HepG2 (cell line): Measurements from ENCODE around the gene TFRC. TPM values are rescaled to one million over a fixed set of nuclear protein-coding genes. Genes with fewer than 3 reads are reported as not detected.

ENCODE experiments used
- ATAC-seq: fragments of 200-7000 bp; cut with Tn5 transposase; 3 replicates; pipeline ENCODE4 v1.9.1; 2020; ENCODE audit warnings: mild to moderate bottlenecking, moderate library complexity
- BruUV-seq: library from RNA; stranded (reverse); fragments of 400-500 nt; replicated peaks from 2 replicates; lab custom pipeline; 2021; lab: Mats Ljungman, UMichigan
- CTCF ChIA-PET: fragments of 300-600 bp; formaldehyde crosslinking; extraction: SDS; loops from one replicate; lab custom pipeline; 2021; ENCODE audit warnings: low total read pairs, inconsistent platforms, low intra/inter-chr PET ratio; lab: Yijun Ruan, JAX
- POLR2A ChIA-PET: fragments of 350-600 bp; sonication (Branson Sonifier 250); formaldehyde crosslinking; loops from one replicate; lab custom pipeline; 2020; ENCODE audit warnings: antibody characterized with exemption, inconsistent platforms; lab: Yijun Ruan, JAX
- DNase-seq: peaks from one replicate; pipeline ENCODE4 v3.0.0-alpha.2; 2015; ENCODE audit warnings: low spot score
- FAIRE-seq: peaks from 3 replicates; lab custom pipeline; 2011; peaks lifted over from hg19 to GRCh38; lab: Jason Lieb, UNC
- H2AFZ ChIP-seq: one replicate; pipeline ENCODE4 v1.6.1; 2011; ENCODE audit warnings: low read length, inconsistent platforms
- H3K27ac ChIP-seq: fragments of 300-600 bp; 3 replicates; pipeline ENCODE4 v1.8.0; 2011; ENCODE audit warnings: mixed run types, mild to moderate bottlenecking, mixed read lengths, low read length, inconsistent platforms; ENCODE audit not compliant: insufficient read depth; ENCODE audit errors: extremely low read length
- H3K27me3 ChIP-seq, 2 experiments: fragments of 200-600 bp in 1 of 2; 2 replicates in 1 of 2; 3 replicates in 1 of 2; pipeline versions ENCODE4 v1.6.0 to v1.8.0; 2011; ENCODE audit warnings: low read length in 2 of 2, mild to moderate bottlenecking in 2 of 2, moderate library complexity in 2 of 2, inconsistent platforms in 1 of 2; ENCODE audit not compliant: insufficient read depth in 2 of 2, control insufficient read depth in 1 of 2
- H3K36me3 ChIP-seq, 2 experiments: fragments of 200-600 bp in 1 of 2; replicated peaks in 1 of 2; 2 replicates in 1 of 2; 3 replicates in 1 of 2; pipeline versions ENCODE4 v1.5.1 to v1.8.0; 2011; ENCODE audit warnings: low read length in 2 of 2, inconsistent platforms in 1 of 2; ENCODE audit not compliant: insufficient read depth in 2 of 2, control insufficient read depth in 1 of 2
- H3K4me1 ChIP-seq: 2 replicates; pipeline ENCODE4 v1.5.1; 2012; ENCODE audit warnings: low read length, inconsistent platforms; ENCODE audit not compliant: insufficient read depth
- H3K4me2 ChIP-seq: 2 replicates; pipeline ENCODE4 v1.6.0; 2011; ENCODE audit warnings: low read depth, low read length, inconsistent platforms
- H3K4me3 ChIP-seq, 3 experiments: fragments of 200-600 bp in 1 of 3; sonication (generic), shearing (Covaris generic) in 1 of 3; replicated peaks in 1 of 3; 2 replicates each; pipeline ENCODE4 v1.5.1; 2011 to 2016; ENCODE audit warnings: low read length in 3 of 3, inconsistent platforms in 2 of 3, low read depth in 2 of 3, mild to moderate bottlenecking in 2 of 3, control low read depth in 1 of 3, mixed read lengths in 1 of 3; ENCODE audit not compliant: insufficient read depth in 1 of 3
- H3K79me2 ChIP-seq: one replicate; pipeline ENCODE4 v1.6.1; 2011; ENCODE audit warnings: low read length, inconsistent platforms; ENCODE audit not compliant: insufficient read depth
- H3K9ac ChIP-seq: 2 replicates; pipeline ENCODE4 v1.6.0; 2011; ENCODE audit warnings: mild to moderate bottlenecking, low read depth, low read length, inconsistent platforms; ENCODE audit not compliant: insufficient read depth
- H3K9me3 ChIP-seq: 2 replicates; pipeline ENCODE4 v1.5.1; 2012; ENCODE audit warnings: mild to moderate bottlenecking, low read length
- H4K20me1 ChIP-seq: 2 replicates; pipeline ENCODE4 v1.6.0; 2011; ENCODE audit warnings: inconsistent platforms, mild to moderate bottlenecking, low read length, moderate library complexity; ENCODE audit not compliant: insufficient read depth
- KLF13 ChIP-seq: sonication (generic); formaldehyde crosslinking; IDR thresholded peaks from 2 replicates; pipeline ENCODE4 v1.4.0; 2020; ENCODE audit warnings: mild to moderate bottlenecking, missing genetic modification reagents
- MAFF ChIP-seq: IDR thresholded peaks from 2 replicates; pipeline ENCODE4 v1.6.1; 2011; ENCODE audit warnings: low read depth, low read length, improper control_type of control experiment
- MAFG ChIP-seq: sonication (generic); formaldehyde crosslinking; IDR thresholded peaks from 2 replicates; pipeline ENCODE4 v1.5.1; 2020; ENCODE audit warnings: mild to moderate bottlenecking, missing genetic modification reagents
- RBFOX2 ChIP-seq: fragments of 200-400 bp; formaldehyde crosslinking; IDR thresholded peaks from 2 replicates; pipeline ENCODE4 v1.6.1; 2017; ENCODE audit warnings: low read depth, mild to moderate bottlenecking, low read length
- ZNF543 ChIP-seq: sonication (generic); formaldehyde crosslinking; IDR thresholded peaks from 2 replicates; pipeline ENCODE4 v1.4.0; 2020; ENCODE audit warnings: mild to moderate bottlenecking, missing genetic modification reagents
- ZNF670 ChIP-seq: sonication (generic); formaldehyde crosslinking; IDR thresholded peaks from 2 replicates; pipeline ENCODE4 v1.8.0; 2022; ENCODE audit warnings: mild to moderate bottlenecking, missing genetic modification reagents, borderline replicate concordance
- WGBS: methylation state at CpG from one replicate; pipeline ENCODE4 v1.1.6; 2017; ENCODE audit warnings: low lambda C conversion rate; 5-methylcytosine and 5-hydroxymethylcytosine counted together
- in situ Hi-C: cut with HindIII; loops from 2 replicates; pipeline ENCODE4 v1.10.0; 2017; ENCODE audit warnings: low pct_unique_long_range_greater_than_20kb; ENCODE audit not compliant: extremely low pct_ligation_motif_present
- intact Hi-C: fragments of 100-400 bp; cut with micrococcal nuclease; formaldehyde crosslinking; loops from one replicate; pipeline ENCODE4 v1.10.0; 2022; ENCODE audit not compliant: unreplicated experiment
- polyA plus RNA-seq, 8 experiments: library from polyadenylated mRNA; depleted of rRNA in 3 of 8; stranded (reverse) in 7 of 8; unstranded in 1 of 8; fragments of >200 nt; fragmentation: Illumina TruSeq in 4 of 8; extraction: Trizol in 4 of 8; gene quantifications; 2 replicates each; pipeline versions ENCODE4 v1.2.1 to v1.2.3, GENCODE V29; 2011 to 2016; ENCODE audit warnings: low read depth in 4 of 8, missing spikeins in 1 of 8, mixed read lengths in 1 of 8; ENCODE audit not compliant: insufficient read depth in 1 of 8
- total RNA-seq, 5 experiments: library from RNA; depleted of rRNA; stranded (reverse); fragments of >200 nt; fragmentation: Illumina TruSeq; extraction: Trizol; gene quantifications; 2 replicates each; pipeline ENCODE4 v1.2.3, GENCODE V29; 2016; ENCODE audit warnings: low read depth in 1 of 5
- TF ChIP-seq, protein P1 (sequence below): sonication (generic); formaldehyde crosslinking; IDR thresholded peaks from 2 replicates; pipeline ENCODE4 v1.5.1; 2020; ENCODE audit warnings: mild to moderate bottlenecking, missing genetic modification reagents, moderate library complexity
- TF ChIP-seq, protein P2 (sequence below): sonication (generic); formaldehyde crosslinking; IDR thresholded peaks from 2 replicates; pipeline ENCODE4 v1.8.0; 2022; ENCODE audit warnings: missing genetic modification reagents, mild to moderate bottlenecking, moderate library complexity, borderline replicate concordance

The TFRC gene
- total and polyA plus RNA-seq, 2 of the 13 experiments (the other 11 are each of a cell fraction or from before 2014, with no cell fraction given): 188 to 274 TPM

DNA sequence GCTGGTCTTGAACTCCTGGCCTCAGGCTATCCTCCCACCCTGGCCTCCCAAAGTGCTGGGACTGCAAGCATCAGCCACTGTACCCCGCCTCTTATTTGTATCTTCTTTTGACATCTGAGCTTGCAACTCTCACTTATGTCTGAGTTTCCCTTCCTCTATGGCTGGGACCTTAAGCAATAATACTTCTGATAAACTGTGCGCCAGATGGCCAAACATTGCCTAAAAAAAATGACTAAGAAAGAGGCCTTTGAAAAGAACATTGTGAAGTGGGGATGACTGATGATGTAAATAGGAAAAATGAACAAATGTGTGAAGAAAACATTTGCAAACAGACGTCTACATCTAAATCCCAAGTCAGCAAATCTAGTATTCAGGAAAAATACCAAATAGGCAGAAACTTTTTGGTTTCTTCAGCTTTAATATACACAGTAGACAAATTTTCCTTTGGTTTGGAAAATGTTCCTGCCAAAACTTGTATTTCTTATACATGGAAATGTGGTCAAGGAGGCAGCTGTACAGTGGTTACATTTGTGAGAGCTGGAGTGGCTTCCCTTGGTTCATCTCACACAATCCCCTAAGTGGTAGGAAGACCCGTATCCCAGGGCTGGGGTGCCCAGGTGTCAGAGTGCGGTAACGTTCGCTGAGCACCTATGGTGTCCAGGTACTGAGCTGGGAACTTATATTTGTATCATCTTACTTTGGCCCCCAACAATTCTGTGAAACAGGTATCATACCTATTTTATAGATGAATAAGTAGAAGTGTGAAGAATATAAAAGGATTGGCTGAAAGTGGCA, 11.6 kb upstream of the TFRC start (continued):
- TF ChIP-seq, protein P1, sequence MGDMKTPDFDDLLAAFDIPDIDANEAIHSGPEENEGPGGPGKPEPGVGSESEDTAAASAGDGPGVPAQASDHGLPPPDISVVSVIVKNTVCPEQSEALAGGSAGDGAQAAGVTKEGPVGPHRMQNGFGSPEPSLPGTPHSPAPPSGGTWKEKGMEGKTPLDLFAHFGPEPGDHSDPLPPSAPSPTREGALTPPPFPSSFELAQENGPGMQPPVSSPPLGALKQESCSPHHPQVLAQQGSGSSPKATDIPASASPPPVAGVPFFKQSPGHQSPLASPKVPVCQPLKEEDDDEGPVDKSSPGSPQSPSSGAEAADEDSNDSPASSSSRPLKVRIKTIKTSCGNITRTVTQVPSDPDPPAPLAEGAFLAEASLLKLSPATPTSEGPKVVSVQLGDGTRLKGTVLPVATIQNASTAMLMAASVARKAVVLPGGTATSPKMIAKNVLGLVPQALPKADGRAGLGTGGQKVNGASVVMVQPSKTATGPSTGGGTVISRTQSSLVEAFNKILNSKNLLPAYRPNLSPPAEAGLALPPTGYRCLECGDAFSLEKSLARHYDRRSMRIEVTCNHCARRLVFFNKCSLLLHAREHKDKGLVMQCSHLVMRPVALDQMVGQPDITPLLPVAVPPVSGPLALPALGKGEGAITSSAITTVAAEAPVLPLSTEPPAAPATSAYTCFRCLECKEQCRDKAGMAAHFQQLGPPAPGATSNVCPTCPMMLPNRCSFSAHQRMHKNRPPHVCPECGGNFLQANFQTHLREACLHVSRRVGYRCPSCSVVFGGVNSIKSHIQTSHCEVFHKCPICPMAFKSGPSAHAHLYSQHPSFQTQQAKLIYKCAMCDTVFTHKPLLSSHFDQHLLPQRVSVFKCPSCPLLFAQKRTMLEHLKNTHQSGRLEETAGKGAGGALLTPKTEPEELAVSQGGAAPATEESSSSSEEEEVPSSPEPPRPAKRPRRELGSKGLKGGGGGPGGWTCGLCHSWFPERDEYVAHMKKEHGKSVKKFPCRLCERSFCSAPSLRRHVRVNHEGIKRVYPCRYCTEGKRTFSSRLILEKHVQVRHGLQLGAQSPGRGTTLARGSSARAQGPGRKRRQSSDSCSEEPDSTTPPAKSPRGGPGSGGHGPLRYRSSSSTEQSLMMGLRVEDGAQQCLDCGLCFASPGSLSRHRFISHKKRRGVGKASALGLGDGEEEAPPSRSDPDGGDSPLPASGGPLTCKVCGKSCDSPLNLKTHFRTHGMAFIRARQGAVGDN (CRISPR knock-in tag): no peak
- TF ChIP-seq ZNF670 (CRISPR knock-in tag): no peak
- peak; percentile 82 for TF ChIP-seq MAFF

DNA sequence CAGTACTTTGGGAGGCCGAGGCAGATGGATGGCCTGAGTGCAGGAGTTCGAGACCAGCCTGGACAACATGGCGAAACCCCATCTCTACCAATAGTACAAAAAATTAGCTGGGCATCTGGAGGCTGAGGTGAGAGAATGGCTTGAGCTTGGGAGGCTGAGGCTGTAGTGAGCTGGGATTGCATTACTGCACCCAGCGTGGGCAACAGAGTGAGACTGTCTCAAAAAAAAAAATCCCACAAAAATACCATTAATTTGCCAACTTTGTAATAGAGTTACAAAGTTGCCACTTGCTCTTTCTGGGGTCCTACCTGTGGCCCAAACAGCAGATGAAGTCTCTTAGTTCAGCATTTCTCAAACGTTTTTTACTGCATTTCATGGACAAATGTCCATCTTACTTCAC, 6.0 kb upstream of the TFRC start:
- no peaks in the 10 kb centered on the region for H3K27me3 ChIP-seq
- POLR2A ChIA-PET: no interaction called here
- no peak overlapping the region for H3K27ac ChIP-seq
- no peaks in the 10 kb centered on the region for H3K36me3 ChIP-seq
- peaks cover 8% of the 10 kb centered on the region; the same call in 1 of the 2 replicates for H3K4me1 ChIP-seq
- 24% methylated on average over 5 of the region's 5 CpGs for WGBS
- H3K9me3 ChIP-seq: no peaks in the 10 kb centered on the region
- CTCF ChIA-PET: no interaction called here
- H3K4me2 ChIP-seq: no peak overlapping the region
- no peak overlapping the region for H2AFZ ChIP-seq
- DNase-seq: no peak
- in situ Hi-C loops (no loop called here), intact Hi-C loops (no loop called here)
- H3K9ac ChIP-seq: no peak overlapping the region
- TF ChIP-seq KLF13 (CRISPR knock-in tag) (no peak), ZNF543 (CRISPR knock-in tag) (no peak), RBFOX2 (no peak), MAFG (CRISPR knock-in tag) (no peak)
- TF ChIP-seq, protein P2, sequence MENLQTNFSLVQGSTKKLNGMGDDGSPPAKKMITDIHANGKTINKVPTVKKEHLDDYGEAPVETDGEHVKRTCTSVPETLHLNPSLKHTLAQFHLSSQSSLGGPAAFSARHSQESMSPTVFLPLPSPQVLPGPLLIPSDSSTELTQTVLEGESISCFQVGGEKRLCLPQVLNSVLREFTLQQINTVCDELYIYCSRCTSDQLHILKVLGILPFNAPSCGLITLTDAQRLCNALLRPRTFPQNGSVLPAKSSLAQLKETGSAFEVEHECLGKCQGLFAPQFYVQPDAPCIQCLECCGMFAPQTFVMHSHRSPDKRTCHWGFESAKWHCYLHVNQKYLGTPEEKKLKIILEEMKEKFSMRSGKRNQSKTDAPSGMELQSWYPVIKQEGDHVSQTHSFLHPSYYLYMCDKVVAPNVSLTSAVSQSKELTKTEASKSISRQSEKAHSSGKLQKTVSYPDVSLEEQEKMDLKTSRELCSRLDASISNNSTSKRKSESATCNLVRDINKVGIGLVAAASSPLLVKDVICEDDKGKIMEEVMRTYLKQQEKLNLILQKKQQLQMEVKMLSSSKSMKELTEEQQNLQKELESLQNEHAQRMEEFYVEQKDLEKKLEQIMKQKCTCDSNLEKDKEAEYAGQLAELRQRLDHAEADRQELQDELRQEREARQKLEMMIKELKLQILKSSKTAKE (CRISPR knock-in tag): no peak
- no peaks in the 10 kb centered on the region for H4K20me1 ChIP-seq
- no TSS peak for BruUV-seq
- H3K4me3 ChIP-seq: no peak overlapping the region
- FAIRE-seq: no peak
- H3K79me2 ChIP-seq: no peaks in the 10 kb centered on the region
- no peak for ATAC-seq
